GM12878 (cell line): ENCODE results near the gene TSHR. TPM values are rescaled to one million over a fixed set of nuclear protein-coding genes. Genes with fewer than 3 reads are reported as not detected.
A peak's percentile ranks its signal among the peaks of the same experiment; 100 is the strongest.

Source experiments
- ATAC-seq: fragments of 200-7000 bp; cut with Tn5 transposase; 3 replicates; pipeline ENCODE4 v1.9.1; 2020; ENCODE audit warnings: mild to moderate bottlenecking, moderate library complexity
- BruUV-seq: library from RNA; stranded (reverse); fragments of 400-500 nt; replicated peaks from 2 replicates; lab custom pipeline; 2021; lab: Mats Ljungman, UMichigan
- CTCF ChIA-PET: fragments of 300-600 bp; sonication (Branson Sonifier 250); formaldehyde crosslinking; extraction: SDS; loops from one replicate; lab custom pipeline; 2021; ENCODE audit warnings: inconsistent platforms; lab: Yijun Ruan, JAX
- POLR2A ChIA-PET: fragments of 350-600 bp; formaldehyde crosslinking; extraction: SDS; loops from one replicate; lab custom pipeline; 2021; ENCODE audit warnings: inconsistent platforms; lab: Charles Lee
- RAD21 ChIA-PET: fragments of 300-600 bp; sonication (Branson Sonifier 250); formaldehyde crosslinking; loops from one replicate; lab custom pipeline; 2023; ENCODE audit warnings: antibody characterized with exemption; ENCODE audit not compliant: unreplicated experiment; lab: Charles Lee
- SMC1A ChIA-PET: fragments of 300-600 bp; sonication (Branson Sonifier 250); formaldehyde crosslinking; loops from one replicate; lab custom pipeline; 2023; ENCODE audit not compliant: unreplicated experiment, uncharacterized antibody; lab: Charles Lee
- DNase-seq: peaks from one replicate; pipeline ENCODE4 v3.0.0-alpha.2; 2011; ENCODE audit warnings: low read depth, low spot score
- FAIRE-seq: peaks from 3 replicates; lab custom pipeline; 2011; peaks lifted over from hg19 to GRCh38; lab: Jason Lieb, UNC
- H2AFZ ChIP-seq: 2 replicates; pipeline ENCODE4 v1.6.0; 2011; ENCODE audit warnings: low read depth, low read length, control low read depth; ENCODE audit not compliant: control insufficient read depth
- H3K27ac ChIP-seq: 2 replicates; pipeline ENCODE4 v1.5.1; 2011; ENCODE audit warnings: control low read depth; ENCODE audit not compliant: control insufficient read depth, insufficient read depth
- H3K27me3 ChIP-seq, 2 experiments: replicated peaks in 1 of 2; 2 replicates each; pipeline versions ENCODE4 v1.6.0 to v1.6.1; 2011; ENCODE audit warnings: low read length in 1 of 2; ENCODE audit not compliant: control insufficient read depth in 2 of 2, insufficient read depth in 2 of 2
- H3K36me3 ChIP-seq, 2 experiments: 2 replicates each; pipeline ENCODE4 v1.5.1; 2011; ENCODE audit warnings: low read length in 1 of 2; ENCODE audit not compliant: control insufficient read depth in 2 of 2, insufficient read depth in 2 of 2
- H3K4me1 ChIP-seq: 2 replicates; pipeline ENCODE4 v1.6.1; 2011; ENCODE audit warnings: mild to moderate bottlenecking, low read length, moderate library complexity, mixed read lengths; ENCODE audit not compliant: control insufficient read depth, insufficient read depth
- H3K4me2 ChIP-seq: 2 replicates; pipeline ENCODE4 v1.6.0; 2011; ENCODE audit warnings: control low read depth; ENCODE audit not compliant: control insufficient read depth, insufficient read depth
- H3K4me3 ChIP-seq: fragments of 200-600 bp; sonication (generic); 2 replicates; pipeline ENCODE4 v1.5.1; 2016
- H3K79me2 ChIP-seq: 2 replicates; pipeline ENCODE4 v1.6.0; 2011; ENCODE audit warnings: low read length; ENCODE audit not compliant: control insufficient read depth, insufficient read depth
- H3K9ac ChIP-seq: 2 replicates; pipeline ENCODE4 v1.8.0; 2011; ENCODE audit warnings: low read length, control low read depth, mixed read lengths; ENCODE audit not compliant: control insufficient read depth, insufficient read depth
- H3K9me3 ChIP-seq: replicated peaks from 3 replicates; pipeline ENCODE4 v1.5.1; 2011; ENCODE audit warnings: mild to moderate bottlenecking, low read length; ENCODE audit not compliant: control insufficient read depth, insufficient read depth
- H4K20me1 ChIP-seq: 2 replicates; pipeline ENCODE4 v1.6.0; 2011; ENCODE audit not compliant: control insufficient read depth, insufficient read depth
- BCL11A ChIP-seq: IDR thresholded peaks from 2 replicates; pipeline ENCODE4 v1.6.1; 2011; ENCODE audit warnings: low read depth, low read length
- CREM ChIP-seq: IDR thresholded peaks from 2 replicates; pipeline ENCODE4 v1.6.1; 2014; ENCODE audit warnings: antibody characterized with exemption, low read depth
- KDM1A ChIP-seq: fragments of 200-600 bp; sonication (generic); IDR thresholded peaks from 2 replicates; pipeline ENCODE4 v1.6.1; 2016; ENCODE audit warnings: borderline replicate concordance
- NFXL1 ChIP-seq: fragments of 450-650 bp; IDR thresholded peaks from 2 replicates; pipeline ENCODE4 v1.6.1; 2017; ENCODE audit warnings: antibody characterized with exemption, mild to moderate bottlenecking, borderline replicate concordance
- NR2C1 ChIP-seq: fragments of 450-650 bp; IDR thresholded peaks from 2 replicates; pipeline ENCODE4 v1.6.1; 2017; ENCODE audit warnings: antibody characterized with exemption, mild to moderate bottlenecking, moderate library complexity
- NR2F1 ChIP-seq: fragments of 450-650 bp; conservative IDR thresholded peaks from 2 replicates; pipeline ENCODE4 v1.6.1; 2017; ENCODE audit warnings: mild to moderate bottlenecking
- RAD21 ChIP-seq: IDR thresholded peaks from 2 replicates; pipeline ENCODE4 v1.6.1; 2011; ENCODE audit warnings: mild to moderate bottlenecking, low read depth, low read length, moderate library complexity; ENCODE audit not compliant: insufficient read depth
- RB1 ChIP-seq: fragments of 450-650 bp; formaldehyde crosslinking; IDR thresholded peaks from 2 replicates; pipeline ENCODE4 v1.6.1; 2017; ENCODE audit warnings: mild to moderate bottlenecking, borderline replicate concordance
- WRNIP1 ChIP-seq: IDR thresholded peaks from 2 replicates; pipeline ENCODE4 v1.6.1; 2011; ENCODE audit warnings: low read depth, low read length, improper control_type of control experiment, borderline replicate concordance
- YY1 ChIP-seq: IDR thresholded peaks from 2 replicates; pipeline ENCODE4 v1.6.1; 2011; ENCODE audit warnings: low read depth, mild to moderate bottlenecking, low read length
- WGBS: methylation state at CpG from one replicate; pipeline ENCODE4 v1.1.6; 2016; ENCODE audit warnings: low lambda C conversion rate; ENCODE audit not compliant: insufficient replicate concordance, insufficient coverage; ENCODE audit errors: missing lambda C conversion rate; 5-methylcytosine and 5-hydroxymethylcytosine counted together
- in situ Hi-C: fragments of 300-500 bp; cut with MboI; formaldehyde crosslinking; loops from 9 replicates; pipeline ENCODE4 v1.14.3; 2018; ENCODE audit warnings: mixed read lengths
- intact Hi-C: fragments of 100-400 bp; cut with micrococcal nuclease; formaldehyde crosslinking; loops from one replicate; pipeline ENCODE4 v1.14.2; 2022; ENCODE audit not compliant: unreplicated experiment
- polyA plus RNA-seq, 11 experiments: library from polyadenylated mRNA; depleted of rRNA in 4 of 11; unstranded in 6 of 11; stranded (reverse) in 5 of 11; fragments of >200 nt; fragmentation: Nextera tagmentation in 4 of 11; fragmentation: Illumina TruSeq in 1 of 11; extraction: Ambion mirVana in 4 of 11; extraction: Trizol in 1 of 11; gene quantifications; 1 replicate in 1 of 11; 2 replicates in 10 of 11; pipeline versions ENCODE4 v1.2.1 to v1.2.3, GENCODE V29; 2011 to 2016; ENCODE audit warnings: inconsistent platforms in 2 of 11, missing spikeins in 2 of 11, low read depth in 1 of 11
- total RNA-seq, 4 experiments: library from RNA; depleted of rRNA in 3 of 4; stranded (reverse); fragments of >200 nt in 3 of 4; fragmentation: Illumina TruSeq in 1 of 4; extraction: Trizol in 1 of 4; gene quantifications; 2 replicates each; pipeline versions ENCODE4 v1.2.1 to v1.2.3, GENCODE V29; 2013 to 2021
- TF ChIP-seq, protein P1 (sequence below): fragments of 450-650 bp; conservative IDR thresholded peaks from 2 replicates; pipeline ENCODE4 v1.6.1; 2017; ENCODE audit warnings: mild to moderate bottlenecking, moderate library complexity
- TF ChIP-seq, protein P2 (sequence below): fragments of 450-650 bp; formaldehyde crosslinking; IDR thresholded peaks from 2 replicates; pipeline ENCODE4 v1.4.0; 2022; ENCODE audit warnings: mild to moderate bottlenecking, moderate library complexity
- TF ChIP-seq, protein P3 (sequence below): fragments of 450-650 bp; IDR thresholded peaks from 2 replicates; pipeline ENCODE4 v1.6.1; 2017; ENCODE audit warnings: borderline replicate concordance
- TF ChIP-seq, protein P4 (sequence below): IDR thresholded peaks from 2 replicates; pipeline ENCODE4 v1.6.1; 2011; ENCODE audit warnings: mild to moderate bottlenecking, low read depth, low read length, moderate library complexity; ENCODE audit not compliant: insufficient replicate concordance

The TSHR gene
- total and polyA plus RNA-seq, 10 of the 15 experiments (the other 5 are each of a cell fraction or from before 2014, with no cell fraction given), result 0.06 to 0.31 TPM; not detected in 8

DNA sequence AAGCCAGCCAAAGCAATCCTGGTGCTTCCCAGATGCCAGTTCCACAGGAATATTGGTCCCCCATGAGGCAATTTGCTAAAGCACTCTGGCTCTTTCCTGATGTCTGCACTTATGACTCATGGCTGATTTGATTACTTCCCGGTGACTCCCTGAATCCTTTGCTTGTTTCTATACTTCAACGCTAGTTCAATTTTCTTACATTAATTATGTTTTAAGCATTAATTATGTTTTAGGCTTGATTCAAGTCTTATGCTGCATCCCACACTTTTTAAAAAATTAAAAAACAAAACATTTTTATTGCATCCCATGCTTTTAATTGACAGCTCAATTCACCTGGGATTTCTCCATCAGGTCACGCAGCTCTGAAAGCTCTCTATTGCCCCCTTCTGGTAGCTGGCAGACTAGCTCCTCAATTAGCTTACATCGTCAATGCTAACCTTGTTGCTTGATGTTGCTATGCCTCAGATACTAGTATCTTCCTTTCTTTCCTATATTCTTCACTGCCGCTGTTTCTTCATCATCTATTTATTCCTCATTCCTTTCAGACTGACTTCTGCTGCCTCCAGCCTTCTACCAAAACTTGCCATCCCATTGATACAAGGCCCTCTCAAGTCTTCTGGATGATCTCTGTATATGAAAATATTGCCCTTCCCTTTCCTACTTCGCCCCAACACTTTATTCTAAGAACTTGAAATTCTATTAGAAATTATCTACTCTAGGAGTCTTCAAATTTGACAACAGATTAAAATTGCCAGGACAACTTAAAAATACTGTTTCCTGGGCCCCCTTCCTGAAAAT lies 32.0 kb downstream of the TSHR start:
- DNase-seq (no peak), ATAC-seq (peak; percentile 86), FAIRE-seq (peak; percentile 95)
- no peaks in the 10 kb centered on the region for H3K79me2 ChIP-seq
- peaks cover 2 to 14% of the 10 kb centered on the region in 2 experiments for H3K27me3 ChIP-seq
- BruUV-seq, result no TSS peak
- ChIA-PET SMC1A (interaction anchor here (0.6 to 4.6 kb wide), 30 partner anchors 9 to 775 kb away, joined by 3 to 55 read pairs (median 4); partner anchors contain the start of gene TSHR), RAD21 (interaction anchor here (0.9 to 4.7 kb wide), 18 partner anchors 9 to 932 kb away, joined by 3 to 64 read pairs (median 6); partner anchors contain the start of genes CEP128 and TSHR), POLR2A (interaction anchor here (0.8 to 1.0 kb wide), 2 partner anchors 29 to 31 kb away, joined by 3 read pairs; no protein-coding TSS in a partner anchor), CTCF (interaction anchor here (0.6 to 7.2 kb wide), 50 partner anchors 11 to 1977 kb away, joined by 3 to 178 read pairs (median 4); partner anchors contain the start of genes CEP128 and TSHR)
- H3K36me3 ChIP-seq, result no peaks in the 10 kb centered on the region
- H3K9me3 ChIP-seq, result no peaks in the 10 kb centered on the region
- no peak overlapping the region for H3K9ac ChIP-seq
- intact Hi-C loops, result loop anchor here (1.0 to 10.0 kb wide), 4 partner anchors 33 to 783 kb away; no protein-coding TSS in a partner anchor
- H3K27ac ChIP-seq, result no peak overlapping the region
- no peak overlapping the region for H3K4me3 ChIP-seq
- WGBS, result 25% methylated on average over 6 of the region's 6 CpGs
- in situ Hi-C loops, result loop anchor here (5.0 kb wide), 1 partner anchor 35 kb away; no protein-coding TSS in a partner anchor
- no peak overlapping the region for H3K4me2 ChIP-seq
- H3K4me1 ChIP-seq, result no peaks in the 10 kb centered on the region
- no peaks in the 10 kb centered on the region for H4K20me1 ChIP-seq
- no peak overlapping the region for H2AFZ ChIP-seq
- TF ChIP-seq, protein P1, sequence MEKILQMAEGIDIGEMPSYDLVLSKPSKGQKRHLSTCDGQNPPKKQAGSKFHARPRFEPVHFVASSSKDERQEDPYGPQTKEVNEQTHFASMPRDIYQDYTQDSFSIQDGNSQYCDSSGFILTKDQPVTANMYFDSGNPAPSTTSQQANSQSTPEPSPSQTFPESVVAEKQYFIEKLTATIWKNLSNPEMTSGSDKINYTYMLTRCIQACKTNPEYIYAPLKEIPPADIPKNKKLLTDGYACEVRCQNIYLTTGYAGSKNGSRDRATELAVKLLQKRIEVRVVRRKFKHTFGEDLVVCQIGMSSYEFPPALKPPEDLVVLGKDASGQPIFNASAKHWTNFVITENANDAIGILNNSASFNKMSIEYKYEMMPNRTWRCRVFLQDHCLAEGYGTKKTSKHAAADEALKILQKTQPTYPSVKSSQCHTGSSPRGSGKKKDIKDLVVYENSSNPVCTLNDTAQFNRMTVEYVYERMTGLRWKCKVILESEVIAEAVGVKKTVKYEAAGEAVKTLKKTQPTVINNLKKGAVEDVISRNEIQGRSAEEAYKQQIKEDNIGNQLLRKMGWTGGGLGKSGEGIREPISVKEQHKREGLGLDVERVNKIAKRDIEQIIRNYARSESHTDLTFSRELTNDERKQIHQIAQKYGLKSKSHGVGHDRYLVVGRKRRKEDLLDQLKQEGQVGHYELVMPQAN, result no peak
- TF ChIP-seq NR2F1, result no peak
- no peak for TF ChIP-seq KDM1A
- TF ChIP-seq BCL11A, result no peak
- peak; percentile 91 for TF ChIP-seq RAD21
- no peak for TF ChIP-seq NFXL1
- TF ChIP-seq, protein P2, sequence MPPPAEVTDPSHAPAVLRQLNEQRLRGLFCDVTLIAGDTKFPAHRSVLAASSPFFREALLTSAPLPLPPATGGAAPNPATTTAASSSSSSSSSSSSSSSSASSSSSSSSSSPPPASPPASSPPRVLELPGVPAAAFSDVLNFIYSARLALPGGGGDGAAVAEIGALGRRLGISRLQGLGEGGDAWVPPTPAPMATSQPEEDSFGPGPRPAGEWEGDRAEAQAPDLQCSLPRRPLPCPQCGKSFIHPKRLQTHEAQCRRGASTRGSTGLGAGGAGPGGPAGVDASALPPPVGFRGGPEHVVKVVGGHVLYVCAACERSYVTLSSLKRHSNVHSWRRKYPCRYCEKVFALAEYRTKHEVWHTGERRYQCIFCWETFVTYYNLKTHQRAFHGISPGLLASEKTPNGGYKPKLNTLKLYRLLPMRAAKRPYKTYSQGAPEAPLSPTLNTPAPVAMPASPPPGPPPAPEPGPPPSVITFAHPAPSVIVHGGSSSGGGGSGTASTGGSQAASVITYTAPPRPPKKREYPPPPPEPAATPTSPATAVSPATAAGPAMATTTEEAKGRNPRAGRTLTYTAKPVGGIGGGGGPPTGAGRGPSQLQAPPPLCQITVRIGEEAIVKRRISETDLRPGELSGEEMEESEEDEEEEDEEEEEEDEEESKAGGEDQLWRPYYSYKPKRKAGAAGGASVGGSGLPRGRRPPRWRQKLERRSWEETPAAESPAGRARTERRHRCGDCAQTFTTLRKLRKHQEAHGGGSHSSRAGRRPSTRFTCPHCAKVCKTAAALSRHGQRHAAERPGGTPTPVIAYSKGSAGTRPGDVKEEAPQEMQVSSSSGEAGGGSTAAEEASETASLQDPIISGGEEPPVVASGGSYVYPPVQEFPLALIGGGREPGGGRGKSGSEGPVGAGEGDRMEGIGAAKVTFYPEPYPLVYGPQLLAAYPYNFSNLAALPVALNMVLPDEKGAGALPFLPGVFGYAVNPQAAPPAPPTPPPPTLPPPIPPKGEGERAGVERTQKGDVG (CRISPR knock-in tag), result no peak
- no peak for TF ChIP-seq NR2C1
- TF ChIP-seq YY1, result 0 out of 2 replicates have a peak, but pooled peaks have one; percentile 33
- 0 out of 2 replicates have a peak, but pooled peaks have one; percentile 30 for TF ChIP-seq RB1
- TF ChIP-seq, protein P3, sequence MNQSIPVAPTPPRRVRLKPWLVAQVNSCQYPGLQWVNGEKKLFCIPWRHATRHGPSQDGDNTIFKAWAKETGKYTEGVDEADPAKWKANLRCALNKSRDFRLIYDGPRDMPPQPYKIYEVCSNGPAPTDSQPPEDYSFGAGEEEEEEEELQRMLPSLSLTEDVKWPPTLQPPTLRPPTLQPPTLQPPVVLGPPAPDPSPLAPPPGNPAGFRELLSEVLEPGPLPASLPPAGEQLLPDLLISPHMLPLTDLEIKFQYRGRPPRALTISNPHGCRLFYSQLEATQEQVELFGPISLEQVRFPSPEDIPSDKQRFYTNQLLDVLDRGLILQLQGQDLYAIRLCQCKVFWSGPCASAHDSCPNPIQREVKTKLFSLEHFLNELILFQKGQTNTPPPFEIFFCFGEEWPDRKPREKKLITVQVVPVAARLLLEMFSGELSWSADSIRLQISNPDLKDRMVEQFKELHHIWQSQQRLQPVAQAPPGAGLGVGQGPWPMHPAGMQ, result no peak
- no peak for TF ChIP-seq WRNIP1
- no peak for TF ChIP-seq CREM
- TF ChIP-seq, protein P4, sequence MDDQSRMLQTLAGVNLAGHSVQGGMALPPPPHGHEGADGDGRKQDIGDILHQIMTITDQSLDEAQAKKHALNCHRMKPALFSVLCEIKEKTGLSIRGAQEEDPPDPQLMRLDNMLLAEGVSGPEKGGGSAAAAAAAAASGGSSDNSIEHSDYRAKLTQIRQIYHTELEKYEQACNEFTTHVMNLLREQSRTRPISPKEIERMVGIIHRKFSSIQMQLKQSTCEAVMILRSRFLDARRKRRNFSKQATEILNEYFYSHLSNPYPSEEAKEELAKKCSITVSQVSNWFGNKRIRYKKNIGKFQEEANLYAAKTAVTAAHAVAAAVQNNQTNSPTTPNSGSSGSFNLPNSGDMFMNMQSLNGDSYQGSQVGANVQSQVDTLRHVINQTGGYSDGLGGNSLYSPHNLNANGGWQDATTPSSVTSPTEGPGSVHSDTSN, result peak; percentile 20
